Measurements from ENCODE around the gene C1QTNF7.

Gene C1QTNF7, protein sequence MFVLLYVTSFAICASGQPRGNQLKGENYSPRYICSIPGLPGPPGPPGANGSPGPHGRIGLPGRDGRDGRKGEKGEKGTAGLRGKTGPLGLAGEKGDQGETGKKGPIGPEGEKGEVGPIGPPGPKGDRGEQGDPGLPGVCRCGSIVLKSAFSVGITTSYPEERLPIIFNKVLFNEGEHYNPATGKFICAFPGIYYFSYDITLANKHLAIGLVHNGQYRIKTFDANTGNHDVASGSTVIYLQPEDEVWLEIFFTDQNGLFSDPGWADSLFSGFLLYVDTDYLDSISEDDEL

DNA sequence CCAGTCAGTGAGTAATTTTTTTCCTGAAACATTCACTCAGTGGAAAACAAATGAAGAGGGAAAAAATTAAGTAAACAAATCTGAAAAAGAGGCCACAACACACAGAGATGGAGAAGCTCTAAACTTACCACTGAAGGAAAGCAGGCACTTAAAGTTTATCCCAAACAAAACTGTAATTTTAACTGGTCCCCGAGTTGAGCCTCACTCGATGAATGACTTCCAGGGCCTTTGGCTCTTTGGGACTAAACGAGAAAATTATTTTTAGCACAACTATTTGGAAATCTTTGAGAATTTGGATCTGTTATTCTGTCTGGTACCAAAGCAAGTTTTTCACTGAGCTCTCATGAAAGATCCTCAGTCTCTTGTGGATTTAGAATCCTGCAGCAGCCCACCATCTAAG is at the start of gene C1QTNF7:
C1QTNF7 (plus strand) TSS at position 333 of the 400 bp plus-strand sequence. CDS start 7,711 bp downstream, outside the sequence.
- in situ Hi-C loops (cut with HindIII; ENCODE audit: low sequenced_read_pairs), result no loop called here

DNA sequence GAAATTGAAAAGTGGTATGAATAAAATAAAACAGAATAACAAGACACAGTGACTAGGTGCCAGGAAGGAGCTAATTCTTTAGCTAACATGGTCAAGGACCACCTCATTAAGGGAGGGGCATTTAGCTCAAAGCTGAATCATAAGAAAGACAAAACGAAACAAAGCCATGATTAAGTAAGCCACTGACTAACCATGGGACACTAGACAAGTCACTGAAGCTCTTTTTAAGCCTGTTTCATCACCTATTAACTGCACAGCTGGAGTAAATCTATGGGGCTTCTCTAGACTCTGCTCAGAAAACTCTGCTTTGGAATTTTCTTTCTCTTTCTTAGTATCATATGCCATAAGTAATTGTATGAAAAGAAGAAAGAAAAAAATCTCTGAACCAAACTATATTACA is 49.8 kb upstream of the C1QTNF7 start:
- in situ Hi-C loops (cut with HindIII; ENCODE audit: low sequenced_read_pairs), result no loop called here

DNA sequence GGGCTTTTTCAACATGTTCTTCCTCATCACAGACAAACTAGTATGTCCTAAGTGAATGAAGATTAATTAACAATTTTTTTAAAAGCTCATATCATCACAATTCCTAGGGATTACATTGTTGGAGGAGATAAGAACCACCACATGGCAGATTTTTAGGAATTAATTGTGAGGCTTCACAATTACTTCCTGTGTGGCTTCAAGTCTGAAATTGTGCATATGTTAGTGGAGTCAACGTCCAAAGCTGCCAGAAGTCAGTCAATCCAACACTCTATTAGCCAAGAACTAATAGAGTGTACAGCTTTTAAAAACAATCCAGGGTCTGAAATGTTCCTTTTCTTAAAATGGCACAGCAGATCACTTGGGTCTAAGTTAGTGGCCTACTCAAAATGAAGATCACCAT is 49.3 kb upstream of the C1QTNF7 start:
- in situ Hi-C loops (cut with HindIII; ENCODE audit: low sequenced_read_pairs), result no loop called here

DNA sequence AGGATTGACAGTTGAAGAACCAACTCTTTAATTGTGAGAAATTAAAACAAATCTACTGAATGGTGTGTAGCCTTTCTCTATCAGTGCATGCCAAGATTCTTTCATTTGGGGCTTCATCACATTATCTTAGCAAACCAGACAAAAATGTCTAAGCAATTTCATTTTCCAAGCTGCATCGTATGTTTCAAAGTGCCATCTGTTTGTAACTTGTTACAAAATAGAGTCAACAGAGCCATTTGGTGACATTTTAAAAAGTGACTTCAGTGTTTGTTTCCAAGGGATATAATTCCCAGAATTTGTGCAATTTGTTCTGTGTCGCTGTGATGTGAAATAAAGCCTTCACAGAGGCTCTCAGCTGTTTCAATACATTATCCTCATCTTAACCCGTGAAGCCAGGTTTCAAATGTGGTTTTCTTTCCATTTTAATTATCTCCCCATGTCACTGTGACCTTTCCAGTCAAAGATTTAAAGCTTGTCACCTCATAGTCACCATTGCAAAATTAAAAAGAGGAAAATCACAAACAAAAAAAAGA is 46.0 kb upstream of the C1QTNF7 start:
- in situ Hi-C loops (cut with HindIII; ENCODE audit: low sequenced_read_pairs), result no loop called here

DNA sequence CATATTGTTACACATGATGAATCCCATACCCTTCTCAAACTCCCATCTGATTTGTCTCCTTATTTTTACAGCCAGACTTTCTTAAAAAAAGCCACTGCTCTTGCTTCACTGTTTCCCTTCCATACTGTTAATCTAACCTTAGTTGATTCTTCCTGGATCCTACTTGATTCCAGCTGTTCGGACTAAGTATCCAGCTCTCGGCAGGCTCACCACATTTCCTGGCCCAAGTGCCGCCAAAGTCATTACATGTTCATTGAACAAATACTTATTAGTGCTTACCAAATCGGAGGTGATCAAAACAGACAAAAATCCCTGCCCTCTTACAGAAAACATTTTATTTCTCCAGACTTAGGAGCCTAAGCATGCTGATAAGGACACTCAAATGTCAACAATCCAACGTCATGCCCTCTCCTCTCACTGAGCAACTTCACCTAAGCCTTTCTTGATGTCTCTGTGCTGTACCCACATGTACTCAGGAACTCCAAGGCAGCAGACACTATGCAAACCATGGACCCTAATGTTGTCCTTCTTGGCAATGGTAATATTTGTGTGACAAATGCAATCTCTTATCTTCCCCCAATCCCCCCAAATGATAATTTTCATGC is 45.1 kb upstream of the C1QTNF7 start:
- in situ Hi-C loops (cut with HindIII; ENCODE audit: low sequenced_read_pairs), result no loop called here

DNA sequence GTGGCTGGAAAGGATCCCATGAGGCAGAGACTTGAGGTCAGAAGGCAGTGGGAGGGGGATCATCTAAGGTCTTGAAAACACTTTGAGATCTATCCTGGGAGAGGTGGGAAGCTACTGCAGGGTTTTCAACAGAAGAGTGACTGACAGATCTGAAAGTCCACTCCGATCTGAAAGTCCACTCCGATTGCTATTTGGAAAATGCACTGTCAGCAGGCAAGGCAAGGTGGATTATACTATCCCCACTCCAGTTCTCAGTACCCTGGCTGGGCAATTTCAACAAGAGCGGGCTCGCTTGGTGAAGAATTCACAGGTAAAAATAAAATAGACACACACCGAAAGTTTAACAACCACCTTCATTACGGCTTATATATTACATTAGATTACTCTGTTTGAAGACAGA is 42.3 kb upstream of the C1QTNF7 start:
- in situ Hi-C loops (cut with HindIII; ENCODE audit: low sequenced_read_pairs), result no loop called here

DNA sequence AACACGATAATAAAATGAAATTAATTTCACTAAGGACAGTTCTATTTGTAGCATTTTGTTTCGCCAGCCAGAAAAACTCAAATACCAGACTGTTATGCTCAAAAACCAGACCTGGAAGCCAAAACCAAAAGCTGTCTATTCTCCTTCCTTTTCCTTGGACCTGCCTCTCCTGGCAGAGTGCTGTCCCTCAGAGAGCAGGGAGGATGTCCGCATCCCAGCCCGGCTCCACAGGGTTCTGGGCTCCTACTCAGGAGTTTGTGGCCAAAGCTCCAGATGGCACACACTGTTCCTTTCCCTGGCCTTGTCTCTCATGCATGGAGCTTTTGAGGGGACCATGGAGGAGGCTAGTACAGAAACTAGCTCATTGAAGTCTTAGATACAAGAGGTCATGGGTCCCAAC is 41.9 kb upstream of the C1QTNF7 start:
- in situ Hi-C loops (cut with HindIII; ENCODE audit: low sequenced_read_pairs), result no loop called here

DNA sequence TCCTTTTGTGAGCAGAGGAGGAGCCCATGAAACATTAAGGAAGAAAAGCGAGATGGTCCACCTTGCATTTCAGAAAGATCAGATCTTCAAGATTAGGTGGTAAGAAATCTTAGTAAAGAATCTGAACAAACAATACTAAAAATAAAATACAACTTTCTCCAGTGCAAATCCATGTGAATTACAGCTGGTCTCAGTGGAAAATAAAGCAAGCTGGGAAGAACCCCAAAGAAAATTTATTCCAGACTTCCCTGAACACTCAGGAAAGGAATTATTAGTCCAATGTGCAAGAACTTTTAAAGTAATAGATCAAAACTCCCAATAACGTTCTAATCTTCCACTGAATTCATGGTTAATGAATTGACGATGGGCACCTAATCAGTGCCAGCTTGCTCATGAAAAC is 37.3 kb upstream of the C1QTNF7 start:
- in situ Hi-C loops (cut with HindIII; ENCODE audit: low sequenced_read_pairs), result no loop called here

DNA sequence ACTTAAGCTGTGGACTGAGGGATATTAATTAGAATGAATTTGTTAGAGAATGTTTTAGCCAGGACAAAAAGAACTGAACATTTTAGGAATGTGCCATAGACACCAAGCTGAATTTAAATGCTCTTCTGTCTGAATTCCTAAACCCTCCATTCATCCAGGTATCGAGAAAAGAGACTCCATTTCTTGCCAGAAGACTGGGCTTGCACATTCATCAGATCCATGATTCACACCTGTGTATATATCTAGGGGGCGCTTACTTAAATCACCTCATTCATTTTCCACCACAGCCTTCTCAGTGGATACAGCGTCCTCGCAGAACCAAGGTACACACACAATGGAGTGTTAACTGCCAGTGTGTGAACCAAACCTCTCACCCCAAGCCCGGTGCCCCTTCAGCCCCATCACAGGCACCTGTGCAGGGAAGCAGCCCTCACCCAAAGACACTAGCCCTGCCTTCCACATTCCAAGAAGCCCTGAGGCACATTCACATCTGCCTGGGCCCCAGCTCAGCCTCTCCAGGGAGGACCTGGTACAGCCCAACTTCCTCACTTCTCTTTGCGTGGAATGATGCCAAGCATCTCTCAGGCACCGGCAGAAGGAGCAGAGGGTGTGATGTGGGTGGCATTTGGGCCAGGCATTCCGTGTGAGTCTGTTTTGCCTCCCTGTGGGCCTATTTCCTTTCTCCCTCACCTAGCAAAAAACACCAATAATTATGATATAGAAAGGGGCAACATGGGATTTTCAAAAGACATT is 35.6 kb upstream of the C1QTNF7 start:
- in situ Hi-C loops (cut with HindIII; ENCODE audit: low sequenced_read_pairs), result no loop called here

DNA sequence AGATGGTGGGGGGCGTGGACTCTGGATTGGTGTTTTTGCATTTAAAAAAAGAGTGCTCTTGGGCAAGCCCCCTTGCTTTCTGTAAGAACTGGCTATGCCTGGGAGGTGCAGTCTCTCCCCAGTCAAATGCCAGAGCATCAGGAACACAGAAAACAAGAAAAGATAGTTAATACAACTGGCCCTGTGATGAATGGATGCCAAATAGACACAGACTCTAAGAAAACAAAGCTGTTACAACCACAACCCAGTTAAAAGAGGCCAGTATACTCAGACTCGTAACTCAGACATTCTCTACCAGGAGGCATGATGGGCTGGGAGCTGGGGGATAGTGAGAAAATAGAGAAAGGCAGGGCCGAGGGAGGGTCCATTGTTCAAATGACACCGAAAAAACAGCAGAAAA is 32.5 kb upstream of the C1QTNF7 start:
- in situ Hi-C loops (cut with HindIII; ENCODE audit: low sequenced_read_pairs), result no loop called here

DNA sequence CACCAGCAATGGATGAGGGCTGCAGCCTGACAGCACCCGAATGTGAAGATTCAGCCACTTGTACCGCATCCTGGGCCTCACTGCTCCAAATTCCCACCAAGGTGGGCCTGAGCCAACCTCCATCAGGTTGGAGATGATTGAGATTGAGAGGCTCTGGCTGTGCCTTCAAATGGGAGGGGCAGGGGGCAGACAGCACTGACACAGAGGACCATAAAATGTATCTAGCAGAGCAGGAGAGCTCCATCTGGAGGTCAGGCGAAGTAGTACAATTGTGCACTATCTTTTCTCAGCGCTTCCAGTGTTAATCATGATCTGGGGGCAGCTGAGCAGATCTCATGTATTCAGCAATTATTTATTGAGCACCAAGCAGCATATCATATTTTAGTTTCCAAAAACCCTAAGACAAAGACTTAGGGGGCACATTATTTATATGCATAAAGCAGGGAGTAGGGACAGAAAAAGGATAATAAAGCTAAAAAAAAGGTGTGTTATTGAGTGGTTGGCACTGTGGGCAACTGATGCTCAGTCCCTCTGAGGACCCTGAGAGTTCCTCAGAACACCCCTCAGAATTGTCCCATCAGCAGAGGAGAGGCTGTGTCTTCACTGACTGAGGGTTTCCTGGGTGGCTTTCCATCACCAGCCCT is 31.6 kb upstream of the C1QTNF7 start:
- in situ Hi-C loops (cut with HindIII; ENCODE audit: low sequenced_read_pairs), result no loop called here

DNA sequence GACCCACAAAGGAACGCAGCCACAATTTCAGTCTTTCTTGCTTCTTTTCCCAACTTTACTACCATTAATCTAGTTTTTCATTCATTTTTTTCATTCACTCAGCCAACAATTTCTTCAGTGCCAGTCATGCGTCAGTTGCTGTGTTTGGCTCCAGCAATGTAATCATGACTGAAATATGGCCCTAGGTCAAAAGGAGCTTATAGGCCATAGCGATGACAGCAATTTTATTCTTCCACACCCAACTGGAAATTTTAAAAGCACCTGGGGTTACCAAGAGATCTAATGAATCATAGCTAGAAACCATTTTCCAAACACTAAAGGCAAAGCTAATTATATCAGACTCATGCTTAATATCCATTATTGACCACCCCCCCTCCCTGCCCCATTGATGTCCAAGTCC is 29.8 kb upstream of the C1QTNF7 start:
- in situ Hi-C loops (cut with HindIII; ENCODE audit: low sequenced_read_pairs), result no loop called here

DNA sequence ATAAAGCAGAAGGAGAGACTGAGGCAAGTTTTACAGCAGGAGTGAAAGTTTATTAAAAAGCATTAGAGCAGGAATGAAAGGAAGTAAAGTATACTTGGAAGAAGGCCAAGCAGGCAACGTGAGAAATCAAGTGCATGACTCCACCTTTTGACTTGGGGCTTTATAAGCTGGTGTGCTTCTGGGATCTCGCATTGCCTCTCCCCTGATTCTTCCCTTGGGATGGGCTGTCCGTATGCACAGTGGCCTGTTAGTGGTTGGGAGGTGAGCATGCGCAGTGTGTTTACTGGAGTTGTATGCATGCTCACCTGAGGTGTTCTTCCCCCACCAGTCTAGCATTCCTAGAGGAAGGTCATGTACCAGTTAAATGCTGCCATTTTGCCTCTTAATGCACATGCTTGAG is 29.1 kb upstream of the C1QTNF7 start:
- in situ Hi-C loops (cut with HindIII; ENCODE audit: low sequenced_read_pairs), result no loop called here

DNA sequence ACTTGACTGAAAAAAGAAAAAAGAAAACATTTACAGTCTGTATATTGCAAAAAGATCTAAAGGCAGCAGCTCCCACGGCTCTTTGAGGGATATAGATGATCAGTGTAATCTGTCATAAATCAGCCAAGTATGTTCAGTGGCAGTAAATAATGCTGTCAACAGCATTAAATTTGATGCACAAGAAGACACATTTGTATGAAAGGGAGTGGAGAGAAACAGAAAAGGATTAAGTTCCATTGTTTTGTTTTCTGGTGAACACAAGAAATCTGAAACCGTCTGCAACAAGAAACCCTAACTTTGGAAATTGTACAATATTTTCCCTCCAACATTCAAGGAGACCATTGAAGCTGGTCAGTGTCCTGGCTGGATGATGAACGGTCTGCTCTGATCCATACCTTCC is 27.6 kb upstream of the C1QTNF7 start:
- in situ Hi-C loops (cut with HindIII; ENCODE audit: low sequenced_read_pairs), result no loop called here

DNA sequence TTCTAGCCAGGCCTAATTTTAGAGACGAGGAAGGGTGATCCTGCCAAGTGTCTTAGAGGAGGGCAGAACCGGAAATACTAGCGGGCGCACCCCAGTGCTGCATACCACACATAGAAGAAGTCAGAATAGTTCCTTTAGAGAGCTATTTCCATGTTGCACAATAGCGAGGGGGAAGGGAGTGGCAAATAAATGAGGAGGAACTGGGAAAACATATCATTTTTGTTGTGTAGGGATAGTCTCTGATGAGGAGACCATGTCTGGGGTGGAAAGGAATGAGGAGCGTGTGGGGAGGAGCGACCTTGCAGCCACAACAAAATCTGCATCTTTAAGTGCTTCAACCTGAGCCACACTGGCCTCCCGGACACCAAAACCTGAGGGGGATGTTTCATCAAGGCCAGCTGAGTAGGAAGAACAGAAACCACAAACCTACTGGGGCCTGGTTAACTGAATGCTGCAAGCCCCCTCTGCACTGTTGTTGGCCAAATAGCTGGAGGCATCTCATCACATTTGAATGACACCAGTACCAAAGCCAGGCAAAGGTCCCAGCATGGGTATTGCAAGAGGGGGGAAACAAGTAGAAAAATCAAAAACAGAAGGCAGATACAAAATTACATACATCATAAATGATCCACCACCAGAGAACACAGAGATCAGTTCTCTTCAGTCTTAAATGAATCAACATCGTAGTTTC is 26.7 kb upstream of the C1QTNF7 start:
- in situ Hi-C loops (cut with HindIII; ENCODE audit: low sequenced_read_pairs), result no loop called here

DNA sequence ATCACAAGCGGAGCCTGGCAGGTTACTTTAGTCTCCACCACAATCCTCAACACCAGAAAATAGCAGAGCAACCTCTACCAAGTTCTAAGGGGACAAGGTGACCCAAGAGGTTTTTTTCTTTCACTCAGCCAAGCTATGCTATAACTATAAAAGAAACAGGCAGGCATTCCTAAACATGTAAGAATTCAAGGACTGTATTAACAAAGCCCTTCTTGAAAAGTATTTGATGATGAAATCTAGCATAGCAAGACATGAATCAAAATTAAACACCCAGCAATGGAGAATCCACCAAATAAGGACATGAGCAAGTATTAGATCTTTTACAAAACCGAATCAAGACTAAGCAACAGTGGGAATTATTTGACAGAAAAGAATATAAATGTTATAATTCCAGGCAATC is 25.7 kb upstream of the C1QTNF7 start:
- in situ Hi-C loops (cut with HindIII; ENCODE audit: low sequenced_read_pairs), result no loop called here

DNA sequence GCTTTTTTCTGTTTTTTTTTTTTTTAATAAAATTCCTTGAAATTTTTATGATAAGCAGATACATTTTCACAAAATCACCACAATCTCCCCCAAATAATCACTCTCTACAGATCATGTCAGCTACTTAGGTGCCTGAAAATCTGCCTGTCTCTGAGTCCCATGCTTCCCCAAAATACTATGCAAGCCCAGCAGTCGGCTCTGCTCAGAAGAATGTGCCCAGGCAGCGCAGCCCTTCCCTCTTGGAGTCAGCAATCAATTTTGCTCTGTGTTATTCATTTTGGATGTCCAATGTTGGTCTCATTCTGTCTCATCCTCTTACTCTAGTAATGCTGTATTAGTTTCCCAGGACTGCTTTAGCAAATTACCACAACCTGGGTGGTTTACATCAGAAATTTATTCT is 24.9 kb upstream of the C1QTNF7 start:
- in situ Hi-C loops (cut with HindIII; ENCODE audit: low sequenced_read_pairs), result no loop called here

DNA sequence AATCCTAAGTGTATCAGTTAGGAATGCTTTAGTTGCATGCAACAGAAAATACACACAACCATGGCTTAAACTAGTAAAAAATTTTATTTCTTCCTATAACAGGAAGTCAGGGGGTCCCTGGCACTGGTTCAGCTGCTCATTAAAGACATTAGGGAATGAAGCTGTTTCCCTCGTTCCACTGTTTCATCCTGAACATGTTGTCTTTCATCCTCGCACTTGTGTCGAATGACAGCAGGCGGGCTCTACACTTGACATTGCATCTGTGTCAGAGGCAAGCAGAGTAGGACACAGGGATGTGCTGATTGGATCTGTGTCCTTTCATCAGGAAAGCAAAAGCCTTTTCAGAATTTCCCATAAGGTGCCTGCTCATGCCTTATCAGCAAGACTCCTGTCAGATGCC is 22.8 kb upstream of the C1QTNF7 start:
- in situ Hi-C loops (cut with HindIII; ENCODE audit: low sequenced_read_pairs), result no loop called here

DNA sequence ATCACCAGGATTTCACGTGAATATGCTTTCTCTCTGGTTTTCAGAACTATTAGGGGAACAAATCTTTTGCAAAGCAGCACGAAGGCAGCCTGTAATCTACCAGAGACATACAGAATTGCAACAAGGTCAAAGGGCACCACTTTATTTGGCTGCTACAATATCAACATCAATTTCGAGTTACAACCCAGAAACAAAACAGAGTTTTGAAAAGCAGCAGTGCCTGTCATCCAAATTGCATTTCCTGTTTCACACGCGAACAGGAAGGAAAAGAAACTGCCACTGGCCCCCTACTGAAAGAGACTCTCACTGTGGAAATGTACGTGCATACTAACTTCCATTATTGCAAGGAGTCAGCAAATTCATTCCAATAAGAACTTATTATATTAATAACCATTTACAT is 17.1 kb upstream of the C1QTNF7 start:
- in situ Hi-C loops (cut with HindIII; ENCODE audit: low sequenced_read_pairs), result no loop called here

DNA sequence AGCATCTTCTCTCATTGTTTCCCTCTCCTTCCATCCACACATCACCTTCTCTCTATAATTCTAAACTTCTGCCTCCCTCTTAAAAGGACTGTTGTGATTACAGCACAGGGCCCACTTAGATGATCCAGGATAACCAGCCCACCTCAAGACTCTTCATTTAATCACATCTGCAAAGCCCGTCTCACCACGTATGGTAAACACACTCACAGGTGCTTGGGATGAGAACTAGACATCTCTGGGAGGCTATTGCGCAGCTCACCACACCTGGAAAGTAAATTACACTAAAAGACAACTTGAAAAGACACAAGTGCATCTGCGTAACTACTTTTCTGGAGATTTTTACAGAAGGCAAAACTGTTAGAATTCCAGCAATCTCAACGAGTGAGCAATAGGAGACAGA is 15.4 kb upstream of the C1QTNF7 start:
- in situ Hi-C loops (cut with HindIII; ENCODE audit: low sequenced_read_pairs), result no loop called here

Data from DLD1 (cell line).